ENCODE measurements around the gene PCCB.

The PCCB gene

GRCh38 chr3:136251511-136251910 is 1.4 kb downstream of the PCCB start:
- H3K4me1 ChIP-seq (ENCODE audit: low read length), result peaks cover 16% of the 10 kb centered on the region
- TF ChIP-seq, protein P1, sequence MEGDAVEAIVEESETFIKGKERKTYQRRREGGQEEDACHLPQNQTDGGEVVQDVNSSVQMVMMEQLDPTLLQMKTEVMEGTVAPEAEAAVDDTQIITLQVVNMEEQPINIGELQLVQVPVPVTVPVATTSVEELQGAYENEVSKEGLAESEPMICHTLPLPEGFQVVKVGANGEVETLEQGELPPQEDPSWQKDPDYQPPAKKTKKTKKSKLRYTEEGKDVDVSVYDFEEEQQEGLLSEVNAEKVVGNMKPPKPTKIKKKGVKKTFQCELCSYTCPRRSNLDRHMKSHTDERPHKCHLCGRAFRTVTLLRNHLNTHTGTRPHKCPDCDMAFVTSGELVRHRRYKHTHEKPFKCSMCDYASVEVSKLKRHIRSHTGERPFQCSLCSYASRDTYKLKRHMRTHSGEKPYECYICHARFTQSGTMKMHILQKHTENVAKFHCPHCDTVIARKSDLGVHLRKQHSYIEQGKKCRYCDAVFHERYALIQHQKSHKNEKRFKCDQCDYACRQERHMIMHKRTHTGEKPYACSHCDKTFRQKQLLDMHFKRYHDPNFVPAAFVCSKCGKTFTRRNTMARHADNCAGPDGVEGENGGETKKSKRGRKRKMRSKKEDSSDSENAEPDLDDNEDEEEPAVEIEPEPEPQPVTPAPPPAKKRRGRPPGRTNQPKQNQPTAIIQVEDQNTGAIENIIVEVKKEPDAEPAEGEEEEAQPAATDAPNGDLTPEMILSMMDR (IDR thresholded peaks at IDR 0.05; ENCODE audit: low read depth, low read length), result no peak
- TF ChIP-seq EZH2phosphoT487 (IDR thresholded peaks at IDR 0.05; ENCODE audit: low read depth), result no peak
- peak overlapping the region; percentile 77; the same call in 1 of the 2 replicates for H3K9ac ChIP-seq (ENCODE audit: low read length)
- H3K9me3 ChIP-seq (ENCODE audit: insufficient read depth, low read length), result no peaks in the 10 kb centered on the region
- H4K20me1 ChIP-seq (ENCODE audit: insufficient read depth, low read length), result no peaks in the 10 kb centered on the region
- H3K27ac ChIP-seq (ENCODE audit: low read length), result peak overlapping the region; percentile 81; the same call in 1 of the 2 replicates
- peak overlapping the region; percentile 92; the same call in 1 of the 2 replicates for H2AFZ ChIP-seq (ENCODE audit: low read depth, low read length)
- peak overlapping the region; percentile 94 for H3K4me3 ChIP-seq (ENCODE audit: low read length)
- peak overlapping the region; percentile 98 for H3K4me2 ChIP-seq (ENCODE audit: low read length)
- H3K79me2 ChIP-seq (ENCODE audit: low read length), result peaks cover 40% of the 10 kb centered on the region
- H3K36me3 ChIP-seq (replicated peaks; ENCODE audit: low read depth, low read length), result peaks cover 7% of the 10 kb centered on the region
- no peaks in the 10 kb centered on the region for H3K27me3 ChIP-seq (ENCODE audit: low read depth, low read length)

DNA sequence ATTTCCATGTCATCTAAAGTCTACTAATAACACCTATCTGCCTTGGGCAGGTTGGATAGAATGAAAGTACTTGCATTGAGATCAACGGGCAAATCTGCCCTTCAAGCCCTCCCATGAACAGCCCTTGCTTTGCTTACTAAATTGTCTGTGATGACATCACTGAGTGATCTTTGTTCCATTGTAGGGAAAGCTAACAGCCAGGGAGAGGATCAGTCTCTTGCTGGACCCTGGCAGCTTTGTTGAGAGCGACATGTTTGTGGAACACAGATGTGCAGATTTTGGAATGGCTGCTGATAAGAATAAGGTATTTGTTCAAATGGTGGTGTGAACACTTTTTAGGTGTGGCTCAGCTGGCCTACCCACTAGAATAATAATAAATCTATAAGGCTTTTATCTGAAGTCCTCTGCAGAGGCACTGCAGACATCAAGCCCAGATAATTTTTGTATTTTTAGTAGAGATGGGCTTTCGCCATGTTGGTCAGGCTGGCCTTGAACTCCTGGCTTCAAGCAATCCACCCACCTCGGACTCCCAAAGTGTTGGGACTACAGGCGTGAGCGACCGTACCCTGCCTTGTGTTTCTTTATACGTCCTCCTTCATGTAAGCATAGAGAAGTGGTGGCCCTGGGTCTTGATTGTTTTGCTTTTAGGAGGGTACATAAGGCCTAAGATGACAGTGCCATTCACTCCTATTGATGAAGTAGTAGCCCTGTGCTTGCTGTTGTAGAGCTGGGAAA is 5.7 kb downstream of the PCCB start:
- Histone ChIP-seq H3K4me2 (ENCODE audit: low read length) (no peak overlapping the region), H3K36me3 (replicated peaks; ENCODE audit: low read depth, low read length) (peaks cover 11% of the 10 kb centered on the region), H3K4me3 (ENCODE audit: low read length) (no peak overlapping the region), H3K79me2 (ENCODE audit: low read length) (peaks cover 37% of the 10 kb centered on the region), H3K4me1 (ENCODE audit: low read length) (peaks cover 8% of the 10 kb centered on the region; the same call in 1 of the 2 replicates), H3K9me3 (ENCODE audit: insufficient read depth, low read length) (no peaks in the 10 kb centered on the region), H2AFZ (ENCODE audit: low read depth, low read length) (no peak overlapping the region), H3K9ac (ENCODE audit: low read length) (no peak overlapping the region), H3K27ac (ENCODE audit: low read length) (no peak overlapping the region), H4K20me1 (ENCODE audit: insufficient read depth, low read length) (no peaks in the 10 kb centered on the region), H3K27me3 (ENCODE audit: low read depth, low read length) (no peaks in the 10 kb centered on the region)
- TF ChIP-seq, protein P1 (IDR thresholded peaks at IDR 0.05; ENCODE audit: low read depth, low read length), result no peak
- no peak for TF ChIP-seq EZH2phosphoT487 (IDR thresholded peaks at IDR 0.05; ENCODE audit: low read depth)

GRCh38 chr3:136258199-136258598 is 8.1 kb downstream of the PCCB start:
- no peaks in the 10 kb centered on the region for H3K27me3 ChIP-seq (ENCODE audit: low read depth, low read length)
- no peak overlapping the region for H3K9ac ChIP-seq (ENCODE audit: low read length)
- no peak overlapping the region for H3K27ac ChIP-seq (ENCODE audit: low read length)
- no peaks in the 10 kb centered on the region for H4K20me1 ChIP-seq (ENCODE audit: insufficient read depth, low read length)
- peaks cover 26% of the 10 kb centered on the region for H3K36me3 ChIP-seq (replicated peaks; ENCODE audit: low read depth, low read length)
- H3K9me3 ChIP-seq (ENCODE audit: insufficient read depth, low read length), result no peaks in the 10 kb centered on the region
- H3K4me1 ChIP-seq (ENCODE audit: low read length), result no peaks in the 10 kb centered on the region
- H3K4me2 ChIP-seq (ENCODE audit: low read length), result no peak overlapping the region
- H3K4me3 ChIP-seq (ENCODE audit: low read length), result no peak overlapping the region
- no peak overlapping the region for H2AFZ ChIP-seq (ENCODE audit: low read depth, low read length)
- TF ChIP-seq, protein P1 (IDR thresholded peaks at IDR 0.05; ENCODE audit: low read depth, low read length), result no peak
- no peak for TF ChIP-seq EZH2phosphoT487 (IDR thresholded peaks at IDR 0.05; ENCODE audit: low read depth)
- peaks cover 14% of the 10 kb centered on the region for H3K79me2 ChIP-seq (ENCODE audit: low read length)

DNA sequence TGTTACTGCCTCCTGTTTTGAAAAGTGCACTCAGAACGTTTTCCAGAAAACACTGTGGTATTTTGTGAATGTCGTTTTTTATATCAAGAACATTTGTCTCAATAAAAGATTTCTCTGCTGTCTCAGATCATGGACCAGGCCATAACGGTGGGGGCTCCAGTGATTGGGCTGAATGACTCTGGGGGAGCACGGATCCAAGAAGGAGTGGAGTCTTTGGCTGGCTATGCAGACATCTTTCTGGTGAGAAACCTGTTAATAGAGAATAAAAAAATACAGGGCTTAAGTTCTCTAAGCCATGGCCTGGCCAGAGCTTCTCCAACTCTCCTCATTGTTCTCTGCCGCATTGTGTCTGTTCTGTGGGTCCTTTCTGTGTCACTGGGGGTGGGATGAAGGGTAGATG is 11.7 kb downstream of the PCCB start:
- Histone ChIP-seq H3K9me3 (ENCODE audit: insufficient read depth, low read length) (no peaks in the 10 kb centered on the region), H3K27me3 (ENCODE audit: low read depth, low read length) (no peaks in the 10 kb centered on the region)

More for the DNA sequence above, 11.7 kb downstream of the PCCB start:
- no peak overlapping the region for H2AFZ ChIP-seq (ENCODE audit: low read depth, low read length)
- H4K20me1 ChIP-seq (ENCODE audit: insufficient read depth, low read length), result no peaks in the 10 kb centered on the region
- H3K4me3 ChIP-seq (ENCODE audit: low read length), result no peak overlapping the region
- no peak overlapping the region for H3K9ac ChIP-seq (ENCODE audit: low read length)
- H3K79me2 ChIP-seq (ENCODE audit: low read length), result no peaks in the 10 kb centered on the region
- H3K4me2 ChIP-seq (ENCODE audit: low read length), result no peak overlapping the region
- peaks cover 7% of the 10 kb centered on the region for H3K4me1 ChIP-seq (ENCODE audit: low read length)
- H3K36me3 ChIP-seq (replicated peaks; ENCODE audit: low read depth, low read length), result peaks cover 21% of the 10 kb centered on the region
- no peak overlapping the region for H3K27ac ChIP-seq (ENCODE audit: low read length)
- TF ChIP-seq EZH2phosphoT487 (IDR thresholded peaks at IDR 0.05; ENCODE audit: low read depth), result no peak
- TF ChIP-seq, protein P1 (IDR thresholded peaks at IDR 0.05; ENCODE audit: low read depth, low read length), result no peak

Measured in OCI-LY3 (cell line).